GM18498 (cell line): ENCODE data around the gene UCP3.

Experiments
- ATAC-seq: cut with Tn5 transposase; IDR thresholded peaks from one replicate; pipeline ENCODE4 v1.9.1; 2021; ENCODE audit warnings: mild to moderate bottlenecking, moderate library complexity; ENCODE audit not compliant: unreplicated experiment

UCP3 gene

DNA sequence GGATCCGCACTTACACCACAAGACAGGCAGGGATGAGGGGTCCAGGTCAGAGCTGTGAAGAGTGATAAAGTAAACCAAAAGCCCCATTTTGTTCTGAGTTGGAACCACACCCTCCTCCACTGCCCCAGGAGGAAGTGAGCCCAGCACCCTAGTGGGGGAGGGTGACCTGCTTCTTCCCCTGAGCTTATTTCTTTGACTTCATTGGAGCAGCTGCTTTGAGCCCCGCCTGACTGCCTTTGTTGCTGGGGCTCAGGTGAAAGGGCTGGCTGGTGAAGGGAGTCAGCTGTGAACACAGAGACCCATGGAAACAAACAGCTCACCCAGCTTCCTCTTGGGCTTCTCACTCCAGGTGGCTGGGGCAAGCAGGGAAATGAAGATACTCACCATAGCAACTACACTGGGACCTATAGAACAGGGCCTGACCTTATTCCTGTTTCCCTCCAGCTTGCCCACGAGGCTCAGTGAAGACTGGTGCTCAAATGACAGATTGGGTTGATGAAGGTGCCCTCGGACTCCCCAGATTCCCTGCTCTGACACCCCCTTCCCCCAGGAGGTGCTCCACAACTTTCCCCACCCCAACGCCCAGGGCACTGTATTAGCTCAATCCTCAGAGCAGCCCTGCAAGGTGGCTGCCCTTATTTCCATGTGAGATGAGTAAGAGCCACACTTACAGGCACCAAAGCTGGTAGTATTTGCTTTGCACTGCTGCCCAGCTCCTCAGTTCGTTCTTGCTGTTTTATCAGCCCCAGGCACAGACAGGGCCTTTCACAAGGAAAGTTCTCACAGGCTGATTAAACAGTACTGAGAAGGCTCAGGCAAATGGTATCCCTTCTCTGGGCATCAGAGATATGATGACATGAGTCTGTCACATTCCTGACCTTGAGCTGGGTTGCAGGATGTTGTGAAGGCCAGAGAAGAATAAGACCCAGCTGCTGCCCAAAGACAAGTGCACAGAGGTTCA, 28.6 kb downstream of the UCP3 start:
- ATAC-seq, result peak; percentile 49

DNA sequence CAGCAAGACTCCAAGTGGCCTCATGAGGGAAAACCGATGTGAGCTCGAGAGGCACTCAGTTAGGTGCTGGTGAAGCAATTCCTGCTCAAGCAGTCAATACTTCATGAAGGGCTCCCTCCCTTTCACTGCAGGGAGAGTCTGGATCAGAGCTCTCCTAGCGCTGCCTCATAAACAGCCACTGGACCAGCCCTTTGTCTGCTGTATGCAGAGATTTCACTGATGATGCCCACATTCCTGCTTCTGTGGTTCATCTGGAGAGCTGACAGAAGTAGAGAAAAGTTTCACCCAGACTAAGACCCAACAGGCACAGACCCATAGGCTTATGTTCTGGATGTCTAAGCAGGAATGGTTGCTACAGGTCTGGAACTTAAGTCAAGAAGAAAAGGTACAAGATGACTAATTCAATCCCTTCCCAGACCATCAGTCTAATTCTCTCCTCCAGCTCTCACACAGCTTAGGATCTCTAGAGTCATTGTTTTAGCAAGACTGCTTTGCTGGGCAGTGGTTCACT, 30.3 kb downstream of the UCP3 start:
- no peak for ATAC-seq

- ATAC-seq, result no peak
Measured at GRCh38 chr11:73977856-73978519, 30.9 kb downstream of the UCP3 start.

- no peak for ATAC-seq
Measured at GRCh38 chr11:73976451-73977151, 32.3 kb downstream of the UCP3 start.

DNA sequence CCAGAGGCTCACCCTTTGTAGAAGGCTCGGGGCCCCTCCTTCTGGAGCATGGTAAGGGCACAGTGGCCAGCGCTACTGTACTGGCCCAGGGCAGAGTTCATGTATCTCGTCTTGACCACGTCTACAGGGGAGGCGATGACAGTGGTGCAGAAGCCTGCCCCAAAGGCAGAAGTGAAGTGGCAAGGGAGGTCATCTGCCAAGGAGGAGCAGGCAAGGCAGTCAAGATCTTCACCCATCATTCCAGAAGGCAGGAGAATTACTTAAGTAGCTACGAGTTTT, 33.5 kb downstream of the UCP3 start:
- no peak for ATAC-seq

- ATAC-seq, result no peak
Measured at GRCh38 chr11:73974604-73975478, 34.0 kb downstream of the UCP3 start.

GRCh38 chr11:73972620-73973449, 36.0 kb downstream of the UCP3 start:
- ATAC-seq, result no peak

DNA sequence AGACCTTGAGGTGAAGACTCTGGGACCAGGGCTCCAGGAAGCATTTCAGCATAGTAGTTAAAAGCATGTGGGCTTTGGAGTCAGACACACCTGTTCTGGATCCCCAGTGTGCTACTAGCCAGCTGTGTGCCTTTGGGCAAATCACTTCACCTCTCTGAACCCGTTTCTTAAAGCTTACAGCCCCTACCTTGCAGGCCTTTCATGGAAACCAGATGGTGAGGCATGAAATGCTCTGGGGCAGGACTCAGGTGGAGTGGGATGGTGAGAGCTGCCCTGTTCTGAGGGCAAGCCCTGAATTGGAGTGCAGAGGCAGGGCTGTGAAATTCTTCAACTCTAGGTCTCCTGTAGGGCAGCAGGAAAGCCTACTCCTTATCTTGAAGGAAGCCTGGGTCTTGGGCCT, 36.7 kb downstream of the UCP3 start:
- ATAC-seq, result no peak

DNA sequence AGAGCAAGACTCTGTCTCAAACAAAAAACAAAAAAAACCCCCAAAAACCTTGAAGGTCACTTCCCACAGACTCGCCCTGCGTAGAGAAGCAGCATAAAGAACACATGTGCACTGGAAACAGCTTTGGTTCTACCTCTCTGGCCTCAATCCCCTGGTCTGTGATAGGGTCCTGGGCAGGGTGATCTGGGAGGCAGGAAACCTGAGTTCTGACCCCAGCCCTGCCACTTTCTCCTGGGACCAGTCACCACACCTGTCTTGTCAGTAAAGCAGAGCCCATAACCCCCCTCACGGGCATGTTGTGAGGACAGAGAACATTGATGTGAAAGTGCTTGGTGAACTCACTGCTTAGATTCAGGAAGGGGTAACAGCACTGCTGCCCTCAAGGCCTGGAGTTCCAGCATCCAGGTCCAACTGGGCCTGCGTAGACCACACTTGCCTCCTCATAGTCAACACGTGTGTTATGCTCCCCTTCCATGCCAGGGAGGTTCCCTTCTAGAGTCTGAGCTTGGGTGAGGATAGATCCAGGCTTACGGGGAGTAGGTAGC, 37.6 kb downstream of the UCP3 start:
- ATAC-seq, result no peak

DNA sequence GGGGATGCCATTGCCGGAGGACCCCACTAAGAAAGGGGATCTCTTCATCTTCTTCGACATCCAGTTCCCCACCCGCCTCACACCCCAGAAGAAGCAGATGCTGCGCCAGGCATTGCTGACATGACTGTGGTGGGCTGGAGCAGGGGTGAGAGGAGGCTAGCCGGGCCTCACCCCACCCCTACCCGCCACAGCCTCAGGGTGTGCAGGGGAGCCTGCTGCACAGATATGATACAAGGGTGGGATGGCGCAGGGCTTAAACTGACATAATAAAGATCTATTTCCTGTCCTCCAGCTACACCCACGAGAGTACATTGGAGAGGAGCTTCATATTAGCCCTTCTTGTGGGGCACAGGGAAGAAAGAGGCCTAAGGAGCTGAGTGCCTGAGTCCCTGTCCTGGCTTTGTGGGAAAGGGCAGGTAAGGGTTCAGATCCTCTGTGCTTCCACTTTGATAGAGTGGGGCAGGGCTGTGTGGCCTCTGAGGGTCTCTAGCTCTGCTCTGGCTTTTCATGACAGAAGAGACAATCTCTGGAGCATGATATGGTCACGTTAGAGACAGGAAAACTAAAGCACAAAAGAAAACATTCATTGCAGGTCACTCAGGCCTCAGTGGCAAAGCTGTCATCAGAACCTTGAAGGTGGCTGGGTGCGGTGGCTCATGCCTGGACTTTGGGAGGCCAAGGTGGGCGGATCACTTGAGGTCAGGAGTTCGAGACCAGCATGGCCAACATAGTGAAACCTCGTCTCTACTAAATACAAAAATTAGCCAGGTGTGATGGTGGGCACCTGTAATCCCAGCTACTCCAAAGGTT, 38.7 kb downstream of the UCP3 start:
- ATAC-seq, result no peak

- ATAC-seq, result no peak
Measured at GRCh38 chr11:73969091-73969490, 39.8 kb downstream of the UCP3 start.

- no peak for ATAC-seq
Measured at GRCh38 chr11:73968356-73968966, 40.4 kb downstream of the UCP3 start.

DNA sequence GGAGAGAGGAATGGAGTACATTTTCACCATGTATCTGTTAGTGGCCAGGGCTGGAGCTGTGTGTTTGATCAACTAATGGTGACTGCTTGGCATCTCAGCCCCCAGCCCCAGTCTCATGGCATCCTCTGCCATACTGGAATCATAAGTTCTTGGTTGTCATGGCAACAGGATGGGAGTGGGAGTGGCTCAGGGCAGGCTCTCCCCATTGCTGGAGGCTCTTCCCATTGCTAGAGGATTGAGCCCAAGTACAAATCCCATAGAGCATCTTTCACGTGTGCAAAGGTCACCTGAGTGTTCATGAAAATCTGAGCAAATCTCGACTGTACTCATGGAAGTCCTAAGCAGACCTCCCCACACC, 43.1 kb downstream of the UCP3 start:
- no peak for ATAC-seq

DNA sequence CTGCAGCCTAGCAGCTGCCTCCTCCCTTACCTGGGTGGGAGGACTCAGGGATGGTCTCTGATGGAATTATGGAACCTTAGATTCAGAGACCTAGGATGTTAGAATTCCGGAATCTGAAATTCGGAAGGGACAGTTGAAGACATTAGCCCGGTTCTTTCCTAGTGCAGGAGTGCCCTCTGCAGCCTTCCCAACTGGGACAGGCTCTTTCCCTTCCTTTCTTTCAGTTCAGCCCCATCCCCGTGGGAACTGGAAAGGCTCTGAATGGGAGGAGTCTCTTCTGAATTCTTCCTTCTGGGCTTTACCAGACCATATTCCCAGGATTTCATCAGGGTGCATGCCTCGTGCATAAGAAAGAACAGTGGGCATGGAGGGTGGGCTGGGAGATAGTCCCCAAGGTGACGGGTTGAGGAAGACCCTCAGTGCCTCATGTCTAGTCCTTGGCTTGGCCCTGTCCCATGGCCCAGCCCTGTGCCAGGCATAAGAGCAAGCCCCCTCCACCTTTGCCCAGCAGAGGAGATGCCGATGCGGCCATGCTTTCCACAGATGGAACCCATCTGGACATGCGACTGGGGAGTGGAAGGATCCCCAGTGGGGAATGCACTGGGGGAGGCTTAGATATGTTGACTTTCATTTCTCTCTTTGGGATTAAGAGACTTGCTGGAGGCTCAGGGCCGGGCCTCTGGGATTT, 43.7 kb downstream of the UCP3 start:
- no peak for ATAC-seq

DNA sequence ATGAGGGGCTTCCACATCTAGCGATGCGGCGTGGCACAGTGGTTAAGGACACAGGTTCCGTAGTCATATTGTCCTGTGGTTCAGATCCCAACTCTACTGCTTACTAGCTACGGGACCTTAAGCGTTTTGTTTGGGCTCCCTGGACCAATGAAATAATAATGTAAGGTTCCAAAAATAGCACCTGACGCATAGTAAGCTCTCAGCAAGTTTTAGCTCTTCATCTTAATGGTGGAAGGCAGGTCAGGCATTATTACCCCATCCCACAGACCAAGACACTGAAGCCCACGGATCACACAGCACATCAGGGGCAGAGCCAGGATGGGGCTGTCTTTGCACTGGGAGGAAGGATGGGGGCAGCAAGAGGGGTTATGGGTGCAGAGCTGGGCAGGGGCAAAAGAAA, 45.0 kb downstream of the UCP3 start:
- ATAC-seq, result no peak

DNA sequence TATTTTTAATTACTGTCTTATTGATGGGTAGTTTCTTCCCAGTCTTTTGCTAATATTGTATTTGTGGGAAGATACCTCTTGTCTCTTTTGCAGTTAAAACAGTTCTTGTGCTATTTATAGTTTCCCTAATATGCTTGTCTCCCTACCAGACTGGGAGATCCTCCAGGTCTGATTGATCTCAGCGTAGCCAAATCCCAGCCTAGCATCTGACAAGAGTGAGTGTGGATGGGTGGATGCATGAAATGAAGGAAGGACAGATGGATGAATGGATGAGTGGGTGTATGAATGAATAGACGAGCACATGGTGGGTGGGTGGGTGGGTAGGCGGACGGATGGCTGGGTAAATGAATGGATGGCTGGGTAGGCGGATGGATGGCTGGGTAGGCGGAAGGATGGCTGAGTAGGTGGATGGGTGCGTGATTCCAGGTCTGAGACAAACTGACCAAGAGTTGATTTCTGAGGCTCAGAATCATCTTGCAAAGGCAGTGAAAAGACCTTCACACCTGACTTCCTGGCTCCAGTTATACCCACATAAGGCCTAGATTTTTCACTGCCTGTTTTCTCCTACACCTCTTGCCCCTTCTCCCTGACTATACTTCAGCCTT, 46.7 kb downstream of the UCP3 start:
- ATAC-seq, result no peak

DNA sequence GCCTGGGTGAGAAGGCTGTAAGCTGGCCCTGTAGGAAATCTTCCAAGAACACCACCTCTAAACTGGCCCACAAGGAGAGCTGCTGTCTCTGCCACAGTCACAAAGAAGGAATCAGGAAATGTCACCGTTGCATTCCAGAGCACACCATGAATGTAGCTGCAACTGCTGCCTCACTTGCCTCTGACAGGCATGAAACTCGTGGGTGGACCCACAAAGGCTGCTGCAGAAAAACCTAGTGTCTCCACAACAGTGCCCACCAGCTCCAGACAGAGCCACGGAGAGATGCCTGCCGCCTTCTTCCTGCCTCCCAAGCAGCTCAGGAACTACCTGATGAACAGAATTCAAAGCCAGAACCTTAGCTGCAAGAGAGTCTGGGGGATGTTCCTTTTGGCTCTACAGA, 47.6 kb downstream of the UCP3 start:
- no peak for ATAC-seq
